IMR-90 (cell line): ENCODE results near the gene FCGR2B. TPM values are rescaled to one million over a fixed set of nuclear protein-coding genes. Genes with fewer than 3 reads are reported as not detected.
"Not testable (repeated sequence)": the region's sequence is repeated elsewhere in the genome, so short reads cannot be mapped to it uniquely, and the experiment has no call there.

Experiments
- ATAC-seq: fragments of 200-7000 bp; cut with Tn5 transposase; 2 replicates; pipeline ENCODE4 v1.9.1; 2020; ENCODE audit warnings: low read depth, mild to moderate bottlenecking, moderate library complexity
- BruUV-seq: library from RNA; stranded (reverse); fragments of 400-500 nt; replicated peaks from 2 replicates; lab custom pipeline; 2021; lab: Mats Ljungman, UMichigan
- CTCF ChIA-PET: fragments of 300-600 bp; formaldehyde crosslinking; extraction: SDS; loops from one replicate; lab custom pipeline; 2021; ENCODE audit warnings: antibody characterized with exemption; lab: Yijun Ruan, JAX
- POLR2A ChIA-PET: fragments of 300-600 bp; sonication (Branson Sonifier 250); formaldehyde crosslinking; loops from one replicate; lab custom pipeline; 2022; ENCODE audit warnings: antibody characterized with exemption; ENCODE audit not compliant: unreplicated experiment; lab: Charles Lee
- DNase-seq: peaks from one replicate; pipeline ENCODE4 v3.0.0; 2013
- H2AFZ ChIP-seq: replicated peaks from 2 replicates; pipeline ENCODE3; 2013; ENCODE audit warnings: low read length, mild to moderate bottlenecking; ENCODE audit not compliant: poor library complexity
- H2AK5ac ChIP-seq: 2 replicates; pipeline ENCODE4 v1.6.1; 2013; ENCODE audit warnings: low read depth, low read length, inconsistent platforms
- H2AK9ac ChIP-seq: replicated peaks from 2 replicates; pipeline ENCODE3; 2013; ENCODE audit warnings: mild to moderate bottlenecking, low read depth, low read length, moderate library complexity; ENCODE audit not compliant: poor library complexity
- H2BK120ac ChIP-seq: 2 replicates; pipeline ENCODE4 v1.6.1; 2013; ENCODE audit warnings: low read depth, low read length, inconsistent platforms
- H2BK15ac ChIP-seq: 3 replicates; pipeline ENCODE4 v1.6.1; 2013; ENCODE audit warnings: low read depth, low read length, inconsistent platforms
- H2BK20ac ChIP-seq: 2 replicates; pipeline ENCODE4 v1.6.1; 2013; ENCODE audit warnings: low read depth, mild to moderate bottlenecking, inconsistent platforms, low read length, moderate library complexity
- H2BK5ac ChIP-seq: 2 replicates; pipeline ENCODE4 v1.6.1; 2013; ENCODE audit warnings: mild to moderate bottlenecking, low read depth, low read length, inconsistent platforms; ENCODE audit not compliant: poor library complexity, severe bottlenecking
- H3K14ac ChIP-seq: replicated peaks from 2 replicates; pipeline ENCODE4 v1.6.1; 2013; ENCODE audit warnings: low read depth, low read length, inconsistent platforms
- H3K18ac ChIP-seq: 2 replicates; pipeline ENCODE4 v1.6.1; 2013; ENCODE audit warnings: low read depth, low read length, control low read depth
- H3K23ac ChIP-seq: 2 replicates; pipeline ENCODE4 v1.6.1; 2013; ENCODE audit warnings: low read depth, low read length, inconsistent platforms
- H3K27ac ChIP-seq: 2 replicates; pipeline ENCODE4 v1.5.1; 2013; ENCODE audit warnings: mild to moderate bottlenecking, control low read depth, low read length; ENCODE audit not compliant: insufficient read depth
- H3K27me3 ChIP-seq: 2 replicates; pipeline ENCODE4 v1.6.1; 2013; ENCODE audit warnings: low read length; ENCODE audit not compliant: control insufficient read depth, insufficient read depth
- H3K36me3 ChIP-seq: 2 replicates; pipeline ENCODE4 v1.6.1; 2013; ENCODE audit warnings: low read length, mixed read lengths; ENCODE audit not compliant: control insufficient read depth, insufficient read depth
- H3K4ac ChIP-seq: 2 replicates; pipeline ENCODE4 v1.6.1; 2013; ENCODE audit warnings: low read depth, low read length, inconsistent platforms
- H3K4me1 ChIP-seq: 2 replicates; pipeline ENCODE4 v1.6.1; 2013; ENCODE audit warnings: low read length, mixed read lengths; ENCODE audit not compliant: control insufficient read depth, insufficient read depth
- H3K4me2 ChIP-seq: 2 replicates; pipeline ENCODE4 v1.6.1; 2013; ENCODE audit warnings: low read depth, mild to moderate bottlenecking, control low read depth, low read length, moderate library complexity
- H3K4me3 ChIP-seq: 2 replicates; pipeline ENCODE4 v1.5.1; 2013; ENCODE audit warnings: low read depth, mild to moderate bottlenecking, control low read depth, low read length, moderate library complexity; ENCODE audit not compliant: insufficient read depth
- H3K56ac ChIP-seq: 2 replicates; pipeline ENCODE4 v1.6.1; 2013; ENCODE audit warnings: low read length, inconsistent platforms; ENCODE audit not compliant: insufficient read depth; ENCODE audit errors: extremely low read depth
- H3K79me1 ChIP-seq, 2 experiments: 2 replicates each; pipeline ENCODE4 v1.6.1; 2013; ENCODE audit warnings: low read length in 2 of 2, inconsistent platforms in 1 of 2, low read depth in 1 of 2
- H3K9ac ChIP-seq: 2 replicates; pipeline ENCODE4 v1.6.1; 2013; ENCODE audit warnings: low read depth, low read length, control low read depth
- H3K9me1 ChIP-seq: 2 replicates; pipeline ENCODE4 v1.6.1; 2013; ENCODE audit warnings: low read length, inconsistent platforms; ENCODE audit not compliant: insufficient read depth
- H3K9me3 ChIP-seq: 2 replicates; pipeline ENCODE4 v1.6.1; 2013; ENCODE audit warnings: low read length; ENCODE audit not compliant: control insufficient read depth, insufficient read depth
- H4K20me1 ChIP-seq: 2 replicates; pipeline ENCODE4 v1.6.1; 2013; ENCODE audit warnings: low read length, inconsistent platforms; ENCODE audit not compliant: insufficient read depth
- H4K5ac ChIP-seq: 2 replicates; pipeline ENCODE4 v1.6.1; 2013; ENCODE audit warnings: mild to moderate bottlenecking, low read depth, low read length, control low read depth
- H4K8ac ChIP-seq, 2 experiments: 2 replicates each; pipeline ENCODE4 v1.6.1; 2013; ENCODE audit warnings: low read depth in 2 of 2, low read length in 2 of 2, control low read depth in 1 of 2, inconsistent platforms in 1 of 2
- H4K91ac ChIP-seq: 2 replicates; pipeline ENCODE4 v1.6.1; 2013; ENCODE audit warnings: low read depth, low read length, inconsistent platforms; ENCODE audit not compliant: insufficient read depth
- WGBS, 2 experiments: methylation state at CpG; one replicate each; pipeline versions ENCODE4 v1.1.5 to v1.1.7; 2013; ENCODE audit warnings: missing lambda C conversion rate in 2 of 2; ENCODE audit not compliant: insufficient read length in 1 of 2; ENCODE audit errors: extremely low coverage in 2 of 2; 5-methylcytosine and 5-hydroxymethylcytosine counted together
- dilution Hi-C: fragments of 300-500 bp; cut with HindIII; formaldehyde crosslinking; loops from one replicate; pipeline ENCODE4 v1.14.3; 2018; ENCODE audit warnings: low sequenced_read_pairs; ENCODE audit not compliant: unreplicated experiment
- in situ Hi-C: fragments of 300-500 bp; cut with MboI; formaldehyde crosslinking; loops from 3 replicates; pipeline ENCODE4 v1.14.3; 2019; ENCODE audit warnings: low sequenced_read_pairs, inconsistent platforms, mixed read lengths
- intact Hi-C: fragments of 100-400 bp; cut with micrococcal nuclease; formaldehyde crosslinking; loops from 2 replicates; pipeline ENCODE4 v1.10.0; 2022
- polyA plus RNA-seq, 3 experiments: library from polyadenylated mRNA; depleted of rRNA; stranded (reverse); fragments of >200 nt; gene quantifications; 2 replicates each; pipeline ENCODE4 v1.2.3, GENCODE V29; 2012; ENCODE audit warnings: low replicate concordance in 1 of 3
- total RNA-seq: library from RNA; depleted of rRNA; stranded (reverse); fragments of >200 nt; gene quantifications from 2 replicates; pipeline ENCODE4 v1.2.3, GENCODE V29; 2012

FCGR2B gene
- total and polyA plus RNA-seq, 2 of the 4 experiments (the other 2 are of a cell fraction) = not detected

GRCh38 chr1:161673437-161673836 is 10.5 kb downstream of the FCGR2B start:
- H3K27me3 ChIP-seq, H3K4ac ChIP-seq, H2BK20ac ChIP-seq, dilution Hi-C loops, H4K91ac ChIP-seq, H4K5ac ChIP-seq, H3K27ac ChIP-seq, H3K79me1 ChIP-seq, H3K36me3 ChIP-seq, in situ Hi-C loops, BruUV-seq, H3K4me1 ChIP-seq, H3K4me2 ChIP-seq, DNase-seq, H2AK9ac ChIP-seq, H4K20me1 ChIP-seq, H2AFZ ChIP-seq, ATAC-seq, CTCF ChIA-PET, POLR2A ChIA-PET, H2BK15ac ChIP-seq, H3K56ac ChIP-seq, H2BK5ac ChIP-seq, H3K14ac ChIP-seq, H3K9me1 ChIP-seq, H3K18ac ChIP-seq, H2BK120ac ChIP-seq, H3K23ac ChIP-seq, H4K8ac ChIP-seq, H3K9me3 ChIP-seq, H3K9ac ChIP-seq, H2AK5ac ChIP-seq, intact Hi-C loops, H3K4me3 ChIP-seq: not testable (repeated sequence)
- WGBS, 2 experiments = no CpG with 5 or more reads among the region's 7 CpGs

GRCh38 chr1:161674447-161674846 is 11.5 kb downstream of the FCGR2B start:
- H3K9me3 ChIP-seq, H3K4me2 ChIP-seq, H3K4me3 ChIP-seq, H2BK5ac ChIP-seq, in situ Hi-C loops, dilution Hi-C loops, H3K9ac ChIP-seq, intact Hi-C loops, H3K14ac ChIP-seq, H4K8ac ChIP-seq, H3K9me1 ChIP-seq, H3K79me1 ChIP-seq, H2BK15ac ChIP-seq, ATAC-seq, BruUV-seq, H4K91ac ChIP-seq, H4K5ac ChIP-seq, DNase-seq, H2BK20ac ChIP-seq, H3K4ac ChIP-seq, H2AK5ac ChIP-seq, H3K56ac ChIP-seq, H3K18ac ChIP-seq, H2BK120ac ChIP-seq, H3K23ac ChIP-seq, H3K4me1 ChIP-seq, H3K27me3 ChIP-seq, H4K20me1 ChIP-seq, POLR2A ChIA-PET, H3K36me3 ChIP-seq, CTCF ChIA-PET, H2AFZ ChIP-seq, H2AK9ac ChIP-seq, H3K27ac ChIP-seq: not testable (repeated sequence)
- no CpG with 5 or more reads among the region's 3 CpGs for WGBS, 2 experiments
